Kidney (tissue), 14 donors: ENCODE data around the gene SOCS3. TPM values are rescaled to one million over a fixed set of nuclear protein-coding genes. Genes with fewer than 3 reads are reported as not detected.
A peak's percentile ranks its signal among the peaks of the same experiment; 100 is the strongest.

Source experiments
- DNase-seq, 5 donors: peaks; one replicate each; pipeline ENCODE4 v3.0.0-alpha.2; 2013 to 2020
- FAIRE-seq: peaks from 2 replicates; lab custom pipeline; 2012; peaks lifted over from hg19 to GRCh38; lab: Jason Lieb, UNC
- H3K27ac ChIP-seq, 2 donors: one replicate each; pipeline ENCODE4 v1.7.0; 2013; ENCODE audit warnings: low read depth in 2 of 2, low read length in 2 of 2, inconsistent platforms in 1 of 2
- H3K27me3 ChIP-seq: one replicate; pipeline ENCODE4 v1.7.1; 2013; ENCODE audit warnings: low read length, inconsistent platforms; ENCODE audit not compliant: control insufficient read depth, insufficient read depth
- H3K36me3 ChIP-seq, 3 donors: one replicate each; pipeline versions ENCODE4 v1.7.0 to v1.7.1; 2013; ENCODE audit warnings: low read length in 3 of 3, control low read depth in 1 of 3, inconsistent platforms in 1 of 3; ENCODE audit not compliant: insufficient read depth in 3 of 3, control insufficient read depth in 2 of 3
- H3K4me1 ChIP-seq, 3 donors: one replicate each; pipeline versions ENCODE4 v1.7.0 to v1.7.1; 2013; ENCODE audit warnings: low read length in 3 of 3, inconsistent platforms in 1 of 3, low read depth in 1 of 3; ENCODE audit not compliant: control insufficient read depth in 2 of 3, insufficient read depth in 2 of 3
- H3K4me3 ChIP-seq, 3 donors: one replicate each; pipeline versions ENCODE4 v1.7.0 to v1.8.1; 2013; ENCODE audit warnings: low read length in 3 of 3, control low read depth in 1 of 3, inconsistent platforms in 1 of 3
- H3K9ac ChIP-seq, 3 donors: one replicate each; pipeline versions ENCODE4 v1.7.0 to v1.7.1; 2013; ENCODE audit warnings: low read length in 3 of 3, control low read depth in 1 of 3, inconsistent platforms in 1 of 3
- H3K9me3 ChIP-seq, 3 donors: one replicate each; pipeline versions ENCODE4 v1.7.0 to v1.7.1; 2013; ENCODE audit warnings: low read length in 3 of 3, control low read depth in 1 of 3, inconsistent platforms in 1 of 3; ENCODE audit not compliant: control insufficient read depth in 2 of 3, insufficient read depth in 1 of 3
- CTCF ChIP-seq: IDR thresholded peaks from 3 replicates; pipeline ENCODE4 v1.5.1; 2012; ENCODE audit warnings: mild to moderate bottlenecking, moderate library complexity, borderline replicate concordance; ENCODE audit not compliant: insufficient read depth; ENCODE audit errors: extremely low read depth
- intact Hi-C: fragments of 100-400 bp; cut with DNase I; formaldehyde crosslinking; loops from one replicate; pipeline ENCODE4 v1.11.1; 2022
- polyA plus RNA-seq: library from polyadenylated mRNA; stranded (reverse); fragments of 350-450 nt; fragmentation: Illumina TruSeq; extraction: RNeasy Lipid Tissue Mini Kit (QIAGEN cat#74804); gene quantifications from one replicate; pipeline ENCODE4 v1.2.3, GENCODE V29; 2014; ENCODE audit warnings: low read depth, low replicate concordance; ENCODE audit not compliant: insufficient read depth
- total RNA-seq: library from RNA; stranded (reverse); fragmentation: NEBNext Ultra II Directional; extraction: Animal tissue kit (Norgen Biotek cat#: 25700); gene quantifications from one replicate; pipeline ENCODE4 v1.2.1, GENCODE V29; 2021
- donor health status: control.
- donor health status: control.
- donor health status: control.
- donor health status: control.
- donor health status: control.
- donor health status: DM: yes; HTN: yes; CAD: no.
- donor health status: Normal renal cell carcinoma (clear cell type).

The SOCS3 gene
- total and polyA plus RNA-seq, 2 donors from 2014 or later: 31.2 to 110 TPM

GRCh38 chr17:78345791-78346494, 13.9 kb downstream of the SOCS3 start:
- H3K27ac ChIP-seq: no peak overlapping the region
- H3K36me3 ChIP-seq: no peaks in the 10 kb centered on the region
- no peak overlapping the region for H3K9ac ChIP-seq
- H3K4me1 ChIP-seq: peaks cover 0 to 19% (median 0%) of the 10 kb centered on the region in 3 donors
- intact Hi-C loops: no loop called here
- FAIRE-seq (no peak), DNase-seq (peak in 1 of 5 donors; percentile 51)
- no peaks in the 10 kb centered on the region for H3K9me3 ChIP-seq
- H3K27me3 ChIP-seq: no peaks in the 10 kb centered on the region
- no peak overlapping the region for H3K4me3 ChIP-seq
- TF ChIP-seq CTCF: no peak

- no peaks in the 10 kb centered on the region for H3K27me3 ChIP-seq
- no peaks in the 10 kb centered on the region for H3K9me3 ChIP-seq
- FAIRE-seq (no peak), DNase-seq (peak in 1 of 5 donors; percentile 62)
- H3K27ac ChIP-seq: no peak overlapping the region
- TF ChIP-seq CTCF: no peak
- H3K4me3 ChIP-seq: no peak overlapping the region
- intact Hi-C loops: no loop called here
- no peak overlapping the region for H3K9ac ChIP-seq
- no peaks in the 10 kb centered on the region for H3K36me3 ChIP-seq
- H3K4me1 ChIP-seq: peaks cover 0 to 19% (median 0%) of the 10 kb centered on the region in 3 donors
These were observed 14.7 kb downstream of the SOCS3 start for GRCh38 chr17:78345172-78345571.

GRCh38 chr17:78344666-78345065, 15.2 kb downstream of the SOCS3 start:
- FAIRE-seq (no peak), DNase-seq (peak in 1 of 5 donors; percentile 73)
- Histone ChIP-seq H3K9me3 (no peaks in the 10 kb centered on the region), H3K27ac (no peak overlapping the region), H3K36me3 (no peaks in the 10 kb centered on the region), H3K4me3 (no peak overlapping the region), H3K4me1 (peaks cover 0 to 19% (median 0%) of the 10 kb centered on the region in 3 donors), H3K27me3 (no peaks in the 10 kb centered on the region), H3K9ac (no peak overlapping the region)
- intact Hi-C loops: no loop called here
- no peak for TF ChIP-seq CTCF
